B cell (primary cell): ENCODE measurements around the gene DAG1. TPM values are rescaled to one million over a fixed set of nuclear protein-coding genes. Genes with fewer than 3 reads are reported as not detected.

Experiments used
- ATAC-seq: fragments of 200-7000 bp; cut with Tn5 transposase; one replicate; pipeline ENCODE4 v1.10.0; 2021; ENCODE audit warnings: low read depth, mild to moderate bottlenecking, moderate number of reproducible peaks, moderate library complexity
- CTCF ChIA-PET: fragments of 350-600 bp; sonication (Branson Sonifier 250); formaldehyde crosslinking; loops from one replicate; lab custom pipeline; 2021; ENCODE audit warnings: antibody characterized with exemption, inconsistent platforms; lab: Charles Lee
- POLR2A ChIA-PET: fragments of 350-600 bp; sonication (Branson Sonifier 250); formaldehyde crosslinking; loops from one replicate; lab custom pipeline; 2021; ENCODE audit warnings: antibody characterized with exemption; lab: Charles Lee
- DNase-seq: peaks from one replicate; pipeline ENCODE4 v3.0.0; 2013
- H2AFZ ChIP-seq: 2 replicates; pipeline ENCODE4 v1.6.1; 2012; ENCODE audit warnings: mild to moderate bottlenecking, low read depth, low read length; ENCODE audit not compliant: insufficient read depth, poor library complexity, severe bottlenecking
- H3K27ac ChIP-seq, 2 donors: 1 replicate in 1 of 2; 2 replicates in 1 of 2; pipeline ENCODE4 v1.5.1; 2012 to 2013; ENCODE audit warnings: low read length in 2 of 2, mild to moderate bottlenecking in 2 of 2, moderate library complexity in 1 of 2
- H3K27me3 ChIP-seq, 4 experiments: fragments of 200-600 bp in 1 of 4; sonication (generic) in 1 of 4; replicated peaks in 1 of 4; 1 replicate in 2 of 4; 2 replicates in 2 of 4; pipeline versions ENCODE4 v1.6.1 to v1.7.0; 2013 to 2016; ENCODE audit warnings: low read length in 3 of 4, mild to moderate bottlenecking in 2 of 4, mixed read lengths in 1 of 4, moderate library complexity in 1 of 4; ENCODE audit not compliant: insufficient read depth in 4 of 4, control insufficient read depth in 3 of 4; ENCODE audit errors: control extremely low read depth in 1 of 4
- H3K36me3 ChIP-seq, 2 experiments: replicated peaks in 1 of 2; 1 replicate in 1 of 2; 2 replicates in 1 of 2; pipeline versions ENCODE4 v1.6.1 to v1.7.1; 2013; ENCODE audit warnings: low read length in 1 of 2; ENCODE audit not compliant: insufficient read depth in 2 of 2, control insufficient read depth in 1 of 2; ENCODE audit errors: control extremely low read depth in 1 of 2, extremely low read depth in 1 of 2
- H3K4me1 ChIP-seq, 2 donors: fragments of 200-600 bp in 1 of 2; sonication (generic) in 1 of 2; 1 replicate in 1 of 2; 2 replicates in 1 of 2; pipeline versions ENCODE4 v1.5.1 to v1.6.1; 2013 to 2017; ENCODE audit warnings: low read length in 2 of 2; ENCODE audit not compliant: control insufficient read depth in 2 of 2, insufficient read depth in 2 of 2
- H3K4me2 ChIP-seq: replicated peaks from 2 replicates; pipeline ENCODE3; 2012; ENCODE audit warnings: mild to moderate bottlenecking, low read depth, low read length; ENCODE audit not compliant: poor library complexity, severe bottlenecking
- H3K4me3 ChIP-seq, 5 experiments: fragments of 200-600 bp in 1 of 5; sonication (generic) in 1 of 5; 1 replicate in 3 of 5; 2 replicates in 2 of 5; pipeline versions ENCODE4 v1.5.1 to v1.7.0; 2011 to 2016; ENCODE audit warnings: low read length in 4 of 5, mild to moderate bottlenecking in 4 of 5, low read depth in 2 of 5, control low read depth in 1 of 5, moderate library complexity in 1 of 5; ENCODE audit not compliant: insufficient read depth in 1 of 5; ENCODE audit errors: control extremely low read depth in 1 of 5, extremely low read depth in 1 of 5
- H3K79me2 ChIP-seq: fragments of 200-600 bp; sonication (generic); one replicate; pipeline ENCODE4 v1.6.0; 2016; ENCODE audit warnings: low read length; ENCODE audit not compliant: control insufficient read depth, insufficient read depth
- H3K9ac ChIP-seq: fragments of 200-600 bp; sonication (generic); 2 replicates; pipeline ENCODE4 v1.6.1; 2017; ENCODE audit warnings: mild to moderate bottlenecking, low read length, moderate library complexity
- H3K9me3 ChIP-seq, 3 donors: one replicate each; pipeline versions ENCODE4 v1.6.1 to v1.7.1; 2013; ENCODE audit warnings: low read length in 2 of 3; ENCODE audit not compliant: control insufficient read depth in 2 of 3, insufficient read depth in 1 of 3; ENCODE audit errors: control extremely low read depth in 1 of 3
- H4K20me1 ChIP-seq: 2 replicates; pipeline ENCODE4 v1.6.0; 2012; ENCODE audit warnings: mild to moderate bottlenecking, low read length; ENCODE audit not compliant: insufficient read depth, control insufficient read depth, poor library complexity, severe bottlenecking
- H3K27ac Mint-ChIP-seq: one replicate; pipeline ENCODE4 v1.8.0; 2021; ENCODE audit warnings: mixed read lengths
- H3K27me3 Mint-ChIP-seq: one replicate; pipeline ENCODE4 v1.8.0; 2021; ENCODE audit warnings: mixed read lengths
- H3K4me1 Mint-ChIP-seq: one replicate; pipeline ENCODE4 v1.8.0; 2021; ENCODE audit warnings: mixed read lengths
- H3K4me3 Mint-ChIP-seq: one replicate; pipeline ENCODE4 v1.8.0; 2021; ENCODE audit warnings: mixed read lengths
- H3K9me3 Mint-ChIP-seq: one replicate; pipeline ENCODE4 v1.8.0; 2022; ENCODE audit warnings: mixed read lengths; ENCODE audit not compliant: insufficient read depth
- EZH2 ChIP-seq: IDR thresholded peaks from 2 replicates; pipeline ENCODE4 v1.6.1; 2012; ENCODE audit warnings: borderline replicate concordance, low read depth, mild to moderate bottlenecking, moderate library complexity, low read length; ENCODE audit not compliant: insufficient read depth, poor library complexity, severe bottlenecking
- WGBS: methylation state at CpG from one replicate; pipeline ENCODE4 v1.1.5; 2013; ENCODE audit warnings: missing lambda C conversion rate; ENCODE audit not compliant: insufficient coverage; 5-methylcytosine and 5-hydroxymethylcytosine counted together
- intact Hi-C: fragments of 100-400 bp; cut with micrococcal nuclease; formaldehyde crosslinking; loops from one replicate; pipeline ENCODE4 v1.10.0; 2022
- polyA plus RNA-seq: library from polyadenylated mRNA; depleted of rRNA; stranded (reverse); fragments of >200 nt; gene quantifications from 2 replicates; pipeline ENCODE4 v1.2.3, GENCODE V29; 2012
- total RNA-seq, 2 donors: library from RNA; stranded (reverse); fragments of 120-200 nt in 1 of 2; gene quantifications; 1 replicate in 1 of 2; 2 replicates in 1 of 2; pipeline versions ENCODE4 v1.2.3 to v1.2.4, GENCODE V29; 2013 to 2022
- TF ChIP-seq, protein P1 (sequence below): fragments of 200-600 bp; IDR thresholded peaks from one replicate; pipeline ENCODE4 v1.8.0; 2022; ENCODE audit warnings: antibody characterized with exemption, mild to moderate bottlenecking

Gene DAG1
- total and polyA plus RNA-seq, 2 donors (not counting 1 experiment from before 2014, with no cell fraction given): 9.6 to 27.2 TPM

DNA sequence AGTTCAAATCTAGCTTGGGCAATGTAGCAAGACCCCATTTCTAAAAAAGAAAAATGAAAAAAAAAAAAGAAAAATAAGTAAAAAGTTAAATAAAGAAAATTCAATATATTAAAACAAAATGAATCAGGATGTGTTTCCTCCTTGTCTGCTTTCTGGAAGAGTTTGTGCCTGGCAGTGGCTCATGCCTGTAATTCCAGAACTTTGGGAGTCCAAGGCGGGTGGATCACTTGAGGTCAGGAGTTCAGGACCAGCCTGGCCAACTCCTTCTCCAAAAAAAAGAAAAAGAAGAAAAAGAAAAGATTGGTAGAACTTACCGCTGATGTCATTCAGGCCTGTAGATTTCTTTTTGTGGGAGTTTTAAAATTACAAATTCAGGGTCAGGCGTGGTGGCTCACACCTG, 36.8 kb downstream of the DAG1 start:
- WGBS: 100% methylated on average over 1 of the region's 3 CpGs
- Mint-ChIP-seq H3K9me3 (peaks cover 2% of the 10 kb centered on the region), H3K27ac (no peak overlapping the region), H3K4me3 (no peak overlapping the region), H3K4me1 (peaks cover 7% of the 10 kb centered on the region), H3K27me3 (no peaks in the 10 kb centered on the region)
- Histone ChIP-seq H3K4me1 (peaks cover 0 to 3% of the 10 kb centered on the region in 2 donors), H3K9ac (no peak overlapping the region), H3K36me3 (peaks cover 6 to 15% of the 10 kb centered on the region in 2 experiments), H3K9me3 (no peaks in the 10 kb centered on the region), H3K79me2 (peaks cover 72% of the 10 kb centered on the region), H3K27ac (no peak overlapping the region), H3K4me3 (no peak overlapping the region), H4K20me1 (peaks cover 27% of the 10 kb centered on the region), H3K27me3 (no peaks in the 10 kb centered on the region), H2AFZ (no peak overlapping the region), H3K4me2 (no peak overlapping the region)
- TF ChIP-seq, protein P1, sequence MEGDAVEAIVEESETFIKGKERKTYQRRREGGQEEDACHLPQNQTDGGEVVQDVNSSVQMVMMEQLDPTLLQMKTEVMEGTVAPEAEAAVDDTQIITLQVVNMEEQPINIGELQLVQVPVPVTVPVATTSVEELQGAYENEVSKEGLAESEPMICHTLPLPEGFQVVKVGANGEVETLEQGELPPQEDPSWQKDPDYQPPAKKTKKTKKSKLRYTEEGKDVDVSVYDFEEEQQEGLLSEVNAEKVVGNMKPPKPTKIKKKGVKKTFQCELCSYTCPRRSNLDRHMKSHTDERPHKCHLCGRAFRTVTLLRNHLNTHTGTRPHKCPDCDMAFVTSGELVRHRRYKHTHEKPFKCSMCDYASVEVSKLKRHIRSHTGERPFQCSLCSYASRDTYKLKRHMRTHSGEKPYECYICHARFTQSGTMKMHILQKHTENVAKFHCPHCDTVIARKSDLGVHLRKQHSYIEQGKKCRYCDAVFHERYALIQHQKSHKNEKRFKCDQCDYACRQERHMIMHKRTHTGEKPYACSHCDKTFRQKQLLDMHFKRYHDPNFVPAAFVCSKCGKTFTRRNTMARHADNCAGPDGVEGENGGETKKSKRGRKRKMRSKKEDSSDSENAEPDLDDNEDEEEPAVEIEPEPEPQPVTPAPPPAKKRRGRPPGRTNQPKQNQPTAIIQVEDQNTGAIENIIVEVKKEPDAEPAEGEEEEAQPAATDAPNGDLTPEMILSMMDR: no peak
- no peak for TF ChIP-seq EZH2
- ATAC-seq: no peak
- ChIA-PET CTCF (no interaction called here), POLR2A (no interaction called here)
- no peak for DNase-seq
- intact Hi-C loops: no loop called here

DNA sequence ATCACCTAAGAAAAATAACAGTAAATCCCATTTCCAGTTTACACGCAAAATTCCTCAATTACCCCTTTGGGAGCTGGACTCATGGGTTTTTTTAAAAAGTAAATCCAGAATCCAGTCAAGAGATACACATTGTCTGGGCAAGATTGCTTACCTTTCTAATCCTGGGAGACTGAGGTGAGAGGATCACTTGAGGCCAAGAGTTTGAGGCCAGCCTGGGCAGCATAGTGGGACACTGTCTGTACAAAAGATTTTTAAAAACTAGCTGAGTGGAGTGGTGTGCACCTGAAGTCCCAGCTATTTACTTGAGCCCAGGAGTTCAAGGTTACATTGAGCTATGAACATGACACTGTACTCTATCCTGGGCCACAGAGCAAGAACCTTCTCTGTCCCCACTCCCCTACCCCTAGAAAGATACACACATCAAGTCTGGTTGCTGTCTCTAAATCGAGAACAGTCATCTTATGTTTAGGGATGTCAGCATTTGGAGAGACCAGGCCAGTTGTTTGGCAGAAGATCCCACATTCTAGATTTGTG, 39.0 kb downstream of the DAG1 start:
- Mint-ChIP-seq H3K27ac (no peak overlapping the region), H3K9me3 (no peaks in the 10 kb centered on the region), H3K4me1 (peaks cover 4% of the 10 kb centered on the region), H3K4me3 (no peak overlapping the region), H3K27me3 (no peaks in the 10 kb centered on the region)
- TF ChIP-seq EZH2: no peak
- TF ChIP-seq, protein P1: no peak
- DNase-seq (no peak), ATAC-seq (no peak)
- H3K36me3 ChIP-seq: peaks cover 6 to 30% of the 10 kb centered on the region in 2 experiments
- ChIA-PET POLR2A (no interaction called here), CTCF (no interaction called here)
- no peaks in the 10 kb centered on the region for H3K27me3 ChIP-seq
- H3K79me2 ChIP-seq: peaks cover 60% of the 10 kb centered on the region
- no peak overlapping the region for H3K27ac ChIP-seq
- no peak overlapping the region for H3K9ac ChIP-seq
- no peaks in the 10 kb centered on the region for H3K9me3 ChIP-seq
- no peak overlapping the region for H2AFZ ChIP-seq
- H4K20me1 ChIP-seq: peaks cover 22% of the 10 kb centered on the region
- H3K4me2 ChIP-seq: no peak overlapping the region
- peaks cover 0 to 3% of the 10 kb centered on the region in 2 donors for H3K4me1 ChIP-seq
- H3K4me3 ChIP-seq: no peak overlapping the region
- intact Hi-C loops: no loop called here
- WGBS: no CpG with 5 or more reads among the region's 2 CpGs
